Ovary (tissue), 9 donors: ENCODE measurements around the gene AVEN. TPM values are rescaled to one million over a fixed set of nuclear protein-coding genes. Genes with fewer than 3 reads are reported as not detected.

Experiments
- DNase-seq, 5 donors: peaks; one replicate each; pipeline ENCODE4 v3.0.0-alpha.2; 2019 to 2020
- H3K27ac ChIP-seq, 2 donors: fragments of 200-600 bp; one replicate each; pipeline versions ENCODE4 v1.5.1 to v1.8.0; 2019 to 2022
- H3K27me3 ChIP-seq: fragments of 200-600 bp; one replicate; pipeline ENCODE4 v1.8.0; 2022
- H3K36me3 ChIP-seq: fragments of 200-600 bp; sonication (generic); one replicate; pipeline ENCODE4 v1.5.1; 2019
- H3K4me1 ChIP-seq: one replicate; pipeline ENCODE4 v1.8.1; 2013; ENCODE audit warnings: mild to moderate bottlenecking, moderate library complexity; ENCODE audit not compliant: insufficient read depth
- H3K4me3 ChIP-seq: fragments of 200-600 bp; sonication (generic); one replicate; pipeline ENCODE4 v1.5.1; 2017
- H3K9me3 ChIP-seq, 2 donors: fragments of 200-600 bp in 1 of 2; sonication (generic) in 1 of 2; one replicate each; pipeline versions ENCODE4 v1.5.1 to v1.8.1; 2013 to 2019; ENCODE audit warnings: mild to moderate bottlenecking in 1 of 2, moderate library complexity in 1 of 2
- CTCF ChIP-seq, 3 donors: fragments of 450-650 bp in 2 of 3; fragments of 200-600 bp in 1 of 3; IDR thresholded peaks; one replicate each; pipeline versions ENCODE4 v1.5.1 to v1.8.0; 2016 to 2022; ENCODE audit warnings: antibody characterized with exemption in 3 of 3, mild to moderate bottlenecking in 1 of 3
- EP300 ChIP-seq: sonication (generic); formaldehyde crosslinking; IDR thresholded peaks from one replicate; pipeline ENCODE4 v1.6.1; 2017; ENCODE audit warnings: antibody characterized with exemption
- POLR2A ChIP-seq: fragments of 450-650 bp; IDR thresholded peaks from one replicate; pipeline ENCODE4 v1.6.1; 2017; ENCODE audit warnings: antibody characterized with exemption, mild to moderate bottlenecking, moderate library complexity
- WGBS, 3 donors: extraction: QIAGEN DNeasy Blood & Tissue Kit in 1 of 3; methylation state at CpG; one replicate each; pipeline versions ENCODE4 v1.1.5 to v1.1.7; 2013 to 2017; 5-methylcytosine and 5-hydroxymethylcytosine counted together
- intact Hi-C, 4 donors: fragments of 100-400 bp; cut with DNase I; formaldehyde crosslinking; loops; one replicate each; pipeline versions ENCODE4 v1.11.0 to v1.15.1; 2022 to 2023
- polyA plus RNA-seq, 2 donors: library from polyadenylated mRNA; stranded (reverse); fragments of 200-250 nt in 1 of 2; fragments of 350-450 nt in 1 of 2; fragmentation: Illumina TruSeq in 1 of 2; extraction: RNeasy Lipid Tissue Mini Kit (QIAGEN cat#74804) in 1 of 2; gene quantifications; one replicate each; pipeline ENCODE4 v1.2.3, GENCODE V29; 2013 to 2014
- total RNA-seq, 7 donors: library from RNA; depleted of rRNA in 2 of 7; stranded (reverse); fragments of >200 nt in 2 of 7; fragmentation: NEBNext Ultra II Directional in 3 of 7; extraction: Animal tissue kit (Norgen Biotek cat#: 25700) in 3 of 7; gene quantifications; one replicate each; pipeline versions ENCODE4 v1.1.0 to v1.2.4, GENCODE V29; 2016 to 2023
- donor health status: DM: no; HTN: no; CAD: no; lungs with moderate emphysema.
- donor health status: DM: no; HTN: no; CAD: no.
- donor health status: Bipolar disorder and iron deficiency.
- donor health status: DM: yes; HTN: yes; CAD: no.
- donor health status: DM: no; HTN: no; CAD: no.
- donor health status: DM: yes; HTN: yes; CAD: no.

The AVEN gene
- total and polyA plus RNA-seq, 9 donors = 9.0 to 20.9 (median 11.5) TPM

GRCh38 chr15:33866101-33866737 lies 172.8 kb downstream of the AVEN start:
- no peak overlapping the region for H3K4me3 ChIP-seq
- WGBS, 3 donors = 73 to 78% (median 74%) methylated on average over 3 of the region's 3 CpGs
- H3K9me3 ChIP-seq = no peaks in the 10 kb centered on the region
- no peaks in the 10 kb centered on the region for H3K36me3 ChIP-seq
- intact Hi-C loops = no loop called here
- H3K27me3 ChIP-seq = no peaks in the 10 kb centered on the region
- H3K4me1 ChIP-seq = no peaks in the 10 kb centered on the region
- TF ChIP-seq CTCF (IDR thresholded peaks at IDR 0.05) (no peak), EP300 (no peak), POLR2A (no peak)
- DNase-seq = no peak
- H3K27ac ChIP-seq = no peak overlapping the region

- DNase-seq = no peak
- H3K4me1 ChIP-seq = no peaks in the 10 kb centered on the region
- no peak for TF ChIP-seq CTCF (IDR thresholded peaks at IDR 0.05)
- TF ChIP-seq POLR2A = no peak
- no peak for TF ChIP-seq EP300
- 74 to 93% (median 78%) methylated on average over 6 of the region's 6 CpGs for WGBS, 3 donors
- H3K4me3 ChIP-seq = no peak overlapping the region
- intact Hi-C loops = no loop called here
- no peaks in the 10 kb centered on the region for H3K27me3 ChIP-seq
- no peaks in the 10 kb centered on the region for H3K36me3 ChIP-seq
- no peaks in the 10 kb centered on the region for H3K9me3 ChIP-seq
- H3K27ac ChIP-seq = no peak overlapping the region
Observed at GRCh38 chr15:33865416-33865815, 173.6 kb downstream of the AVEN start.

GRCh38 chr15:33864360-33865075 lies 174.5 kb downstream of the AVEN start:
- no peak for TF ChIP-seq EP300
- TF ChIP-seq POLR2A = no peak
- TF ChIP-seq CTCF (IDR thresholded peaks at IDR 0.05) = no peak
- no peak overlapping the region for H3K4me3 ChIP-seq
- no peak for DNase-seq
- no peak overlapping the region for H3K27ac ChIP-seq
- H3K4me1 ChIP-seq = no peaks in the 10 kb centered on the region
- intact Hi-C loops = no loop called here
- H3K9me3 ChIP-seq = no peaks in the 10 kb centered on the region
- H3K36me3 ChIP-seq = no peaks in the 10 kb centered on the region
- 85 to 87% (median 85%) methylated on average over 5 of the region's 5 CpGs for WGBS, 3 donors
- H3K27me3 ChIP-seq = no peaks in the 10 kb centered on the region

GRCh38 chr15:33860754-33861153 lies 178.2 kb downstream of the AVEN start:
- no peaks in the 10 kb centered on the region for H3K36me3 ChIP-seq
- 94 to 97% (median 96%) methylated on average over 3 of the region's 3 CpGs for WGBS, 3 donors

More at GRCh38 chr15:33860754-33861153, 178.2 kb downstream of the AVEN start:
- no peak overlapping the region for H3K27ac ChIP-seq
- H3K4me3 ChIP-seq = no peak overlapping the region
- DNase-seq = no peak
- no peaks in the 10 kb centered on the region for H3K27me3 ChIP-seq
- no peak for TF ChIP-seq POLR2A
- TF ChIP-seq EP300 = no peak
- no peak for TF ChIP-seq CTCF (IDR thresholded peaks at IDR 0.05)
- no peaks in the 10 kb centered on the region for H3K9me3 ChIP-seq
- intact Hi-C loops = no loop called here
- no peaks in the 10 kb centered on the region for H3K4me1 ChIP-seq
